Measurements from ENCODE around the gene LHPP. TPM values are rescaled to one million over a fixed set of nuclear protein-coding genes. Genes with fewer than 3 reads are reported as not detected.

The LHPP gene
- total and polyA plus RNA-seq, 2 experiments from 2014 or later = 27.4 to 40.2 TPM

- no peak for TF ChIP-seq REST (IDR thresholded peaks at IDR 0.05; ENCODE audit: unreplicated experiment)
These were observed 180.6 kb downstream of the LHPP start (continued) for GRCh38 chr10:124642088-124642710.

GRCh38 chr10:124643330-124644009 lies 181.8 kb downstream of the LHPP start:
- no peaks in the 10 kb centered on the region for H3K79me2 ChIP-seq (replicated peaks; ENCODE audit: insufficient read depth)
- Mint-ChIP-seq H3K36me3 (ENCODE audit: low read depth) (no peaks in the 10 kb centered on the region; the same call in 2 of the 3 replicates), H3K9me3 (no peaks in the 10 kb centered on the region; the same call in 2 of the 3 replicates), H3K4me3 (no peak overlapping the region), H3K27ac (peak overlapping the region; percentile 53; the same call in 1 of the 2 replicates), H3K4me1 (peaks cover 13% of the 10 kb centered on the region), H3K27me3 (ENCODE audit: insufficient read depth, low read depth, poor library complexity) (peaks cover 5% of the 10 kb centered on the region)
- DNase-seq (ENCODE audit: low spot score) (no peak), ATAC-seq (no peak)
- H2AFZ ChIP-seq = no peak overlapping the region
- no peaks in the 10 kb centered on the region for H3K36me3 ChIP-seq (ENCODE audit: insufficient read depth)
- no peak overlapping the region for H3K4me2 ChIP-seq
- H3K27me3 ChIP-seq (ENCODE audit: insufficient read depth) = no peaks in the 10 kb centered on the region
- no peak overlapping the region for H3K27ac ChIP-seq (ENCODE audit: low read depth)
- no peaks in the 10 kb centered on the region for H4K20me1 ChIP-seq (replicated peaks; ENCODE audit: insufficient read depth)
- H3K4me1 ChIP-seq (ENCODE audit: insufficient read depth) = no peaks in the 10 kb centered on the region
- H3K4me3 ChIP-seq = no peak overlapping the region
- no peak for TF ChIP-seq ETS1 (IDR thresholded peaks at IDR 0.05)
- TF ChIP-seq POLR2AphosphoS5 (IDR thresholded peaks at IDR 0.05; ENCODE audit: low read depth) = no peak
- TF ChIP-seq STAT1 (IDR thresholded peaks at IDR 0.05; ENCODE audit: unreplicated experiment) = no peak
- TF ChIP-seq ZNF462 (CRISPR knock-in tag; IDR thresholded peaks at IDR 0.05) = no peak
- TF ChIP-seq NANOG (IDR thresholded peaks at IDR 0.05; ENCODE audit: borderline replicate concordance) = no peak
- TF ChIP-seq CREB1 (CRISPR knock-in tag; IDR thresholded peaks at IDR 0.05; ENCODE audit: low read depth) = no peak
- TF ChIP-seq REST (IDR thresholded peaks at IDR 0.05; ENCODE audit: unreplicated experiment) = no peak
- no peak for TF ChIP-seq JUNB (IDR thresholded peaks at IDR 0.05; ENCODE audit: unreplicated experiment)
- TF ChIP-seq ZNF331 (CRISPR knock-in tag; IDR thresholded peaks at IDR 0.05; ENCODE audit: low read depth) = no peak
- H3F3A ChIP-seq (replicated peaks; ENCODE audit: low read depth) = no peaks in the 10 kb centered on the region
- H3K9me2 ChIP-seq (ENCODE audit: insufficient read depth) = no peaks in the 10 kb centered on the region

All from GM23338 (cell line).